ENCODE results near the gene PSPH. TPM values are rescaled to one million over a fixed set of nuclear protein-coding genes. Genes with fewer than 3 reads are reported as not detected.
"Not testable (repeated sequence)": the region's sequence is repeated elsewhere in the genome, so short reads cannot be mapped to it uniquely, and the experiment has no call there.

The PSPH gene
- total RNA-seq, 3 donors from 2014 or later, result 8.0 to 12.0 (median 11.4) TPM

DNA sequence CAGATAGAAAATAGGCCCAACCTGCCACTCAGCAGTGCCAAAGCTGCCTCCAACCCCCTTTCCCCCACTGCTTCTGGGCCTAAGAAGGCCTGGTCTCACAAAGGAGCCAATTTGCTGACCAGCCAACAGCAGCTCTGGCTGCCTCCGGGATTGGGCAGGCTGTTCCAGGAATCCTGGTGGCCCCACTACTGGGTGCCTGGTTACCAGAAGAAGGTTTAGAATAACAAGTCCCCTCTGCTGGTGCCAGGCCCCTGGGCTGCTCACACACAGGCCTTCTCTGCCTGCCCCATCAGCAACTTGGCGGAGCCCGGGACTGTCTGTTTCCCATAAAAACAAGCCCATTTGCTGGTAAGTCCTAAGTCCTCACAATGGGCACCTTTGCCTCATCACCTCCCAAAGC lies 40.3 kb upstream of the PSPH start:
- H3K36me3 ChIP-seq (ENCODE audit: low read depth), result no peaks in the 10 kb centered on the region
- DNase-seq (no peak), ATAC-seq (peak; percentile 11)
- no peaks in the 10 kb centered on the region for H3K9me3 ChIP-seq
- no peaks in the 10 kb centered on the region for H3K4me1 ChIP-seq (ENCODE audit: low read depth)
- no peak overlapping the region for H3K4me3 ChIP-seq
- intact Hi-C loops (cut with DNase I, micrococcal nuclease), result no loop called here
- TF ChIP-seq, protein P1, sequence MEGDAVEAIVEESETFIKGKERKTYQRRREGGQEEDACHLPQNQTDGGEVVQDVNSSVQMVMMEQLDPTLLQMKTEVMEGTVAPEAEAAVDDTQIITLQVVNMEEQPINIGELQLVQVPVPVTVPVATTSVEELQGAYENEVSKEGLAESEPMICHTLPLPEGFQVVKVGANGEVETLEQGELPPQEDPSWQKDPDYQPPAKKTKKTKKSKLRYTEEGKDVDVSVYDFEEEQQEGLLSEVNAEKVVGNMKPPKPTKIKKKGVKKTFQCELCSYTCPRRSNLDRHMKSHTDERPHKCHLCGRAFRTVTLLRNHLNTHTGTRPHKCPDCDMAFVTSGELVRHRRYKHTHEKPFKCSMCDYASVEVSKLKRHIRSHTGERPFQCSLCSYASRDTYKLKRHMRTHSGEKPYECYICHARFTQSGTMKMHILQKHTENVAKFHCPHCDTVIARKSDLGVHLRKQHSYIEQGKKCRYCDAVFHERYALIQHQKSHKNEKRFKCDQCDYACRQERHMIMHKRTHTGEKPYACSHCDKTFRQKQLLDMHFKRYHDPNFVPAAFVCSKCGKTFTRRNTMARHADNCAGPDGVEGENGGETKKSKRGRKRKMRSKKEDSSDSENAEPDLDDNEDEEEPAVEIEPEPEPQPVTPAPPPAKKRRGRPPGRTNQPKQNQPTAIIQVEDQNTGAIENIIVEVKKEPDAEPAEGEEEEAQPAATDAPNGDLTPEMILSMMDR (IDR thresholded peaks at IDR 0.05), result no peak

DNA sequence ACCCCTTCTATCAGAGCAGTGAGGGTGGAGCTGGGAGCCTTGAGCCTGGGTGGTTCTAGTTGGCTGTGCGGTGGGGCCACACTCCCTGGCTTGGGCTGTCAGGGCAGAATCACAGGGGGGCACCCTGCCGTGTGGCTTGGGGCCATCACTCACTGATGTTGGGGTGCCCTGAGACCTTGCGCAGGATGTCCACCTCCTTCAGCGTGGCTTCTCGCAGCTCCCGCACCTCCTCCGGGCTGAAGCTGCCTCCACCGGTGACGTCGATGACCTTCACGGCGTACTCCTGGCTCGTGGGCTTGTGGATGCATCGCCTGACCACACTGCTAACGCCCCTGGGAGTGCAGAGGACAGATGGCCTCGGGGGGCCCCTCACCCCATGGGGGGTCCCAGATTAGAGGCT lies 36.2 kb upstream of the PSPH start:
- no peaks in the 10 kb centered on the region for H3K4me1 ChIP-seq (ENCODE audit: low read depth)
- no peak overlapping the region for H3K4me3 ChIP-seq
- no peaks in the 10 kb centered on the region for H3K9me3 ChIP-seq
- DNase-seq (no peak), ATAC-seq (no peak)
- no peaks in the 10 kb centered on the region for H3K36me3 ChIP-seq (ENCODE audit: low read depth)
- TF ChIP-seq, protein P1 (IDR thresholded peaks at IDR 0.05), result no peak
- intact Hi-C loops (cut with DNase I, micrococcal nuclease), result no loop called here

- H3K4me1 ChIP-seq (ENCODE audit: low read depth), result no peaks in the 10 kb centered on the region
- no peak overlapping the region for H3K4me3 ChIP-seq
- DNase-seq, result no peak
- no peak for ATAC-seq
- TF ChIP-seq, protein P1 (IDR thresholded peaks at IDR 0.05), result no peak
- no peaks in the 10 kb centered on the region for H3K36me3 ChIP-seq (ENCODE audit: low read depth)
- intact Hi-C loops (cut with DNase I, micrococcal nuclease), result no loop called here
- H3K9me3 ChIP-seq, result no peaks in the 10 kb centered on the region
Observed at GRCh38 chr7:56086761-56087160, 35.5 kb upstream of the PSPH start.

GRCh38 chr7:56083150-56083785 lies 32.0 kb upstream of the PSPH start:
- H3K36me3 ChIP-seq (ENCODE audit: low read depth), result no peaks in the 10 kb centered on the region
- no peaks in the 10 kb centered on the region for H3K9me3 ChIP-seq
- no peak for DNase-seq
- TF ChIP-seq, protein P1 (IDR thresholded peaks at IDR 0.05), result no peak
- H3K4me1 ChIP-seq (ENCODE audit: low read depth), result no peaks in the 10 kb centered on the region
- intact Hi-C loops (cut with DNase I, micrococcal nuclease), result no loop called here
- no peak overlapping the region for H3K4me3 ChIP-seq
- ATAC-seq, result no peak

DNA sequence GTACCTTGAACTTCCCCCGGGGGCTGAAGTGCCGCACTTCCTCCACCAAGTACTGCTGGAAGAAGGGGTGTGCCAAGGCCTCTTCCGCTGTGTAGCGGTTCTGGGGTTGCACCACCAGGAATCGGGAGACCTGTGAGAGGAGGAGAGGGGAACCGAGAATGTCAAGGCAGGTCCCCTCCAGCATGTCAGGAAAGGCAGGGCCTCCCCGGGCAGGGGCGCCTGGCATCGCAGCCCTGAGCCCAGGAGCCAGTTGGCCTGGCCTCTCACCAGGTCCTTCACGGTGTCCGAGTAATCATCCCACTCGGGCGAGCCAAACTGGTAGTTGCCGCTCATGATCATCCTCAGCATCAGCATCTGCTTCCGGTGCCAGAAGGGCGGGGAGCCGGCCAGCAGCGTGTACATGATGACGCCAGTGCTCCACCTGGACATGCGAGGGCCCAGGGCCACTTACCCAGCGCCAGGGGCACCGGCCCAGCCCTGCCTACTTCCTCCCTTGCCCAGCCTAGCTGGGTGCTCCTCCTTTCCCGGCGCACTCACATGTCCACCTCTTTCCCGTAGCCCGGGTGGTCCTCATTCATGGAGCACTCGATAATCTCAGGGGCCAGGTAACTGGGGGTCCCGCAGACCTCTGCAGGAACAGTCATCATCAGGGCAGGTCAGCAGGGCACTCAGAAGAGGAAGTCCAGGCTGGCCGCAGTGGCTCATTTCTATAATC lies 30.5 kb upstream of the PSPH start:
- DNase-seq (no peak), ATAC-seq (no peak)
- no peaks in the 10 kb centered on the region for H3K4me1 ChIP-seq (ENCODE audit: low read depth)
- intact Hi-C loops (cut with DNase I, micrococcal nuclease), result no loop called here
- H3K36me3 ChIP-seq (ENCODE audit: low read depth), result no peaks in the 10 kb centered on the region
- H3K4me3 ChIP-seq, result no peak overlapping the region
- H3K9me3 ChIP-seq, result no peaks in the 10 kb centered on the region
- TF ChIP-seq, protein P1 (IDR thresholded peaks at IDR 0.05), result no peak

DNA sequence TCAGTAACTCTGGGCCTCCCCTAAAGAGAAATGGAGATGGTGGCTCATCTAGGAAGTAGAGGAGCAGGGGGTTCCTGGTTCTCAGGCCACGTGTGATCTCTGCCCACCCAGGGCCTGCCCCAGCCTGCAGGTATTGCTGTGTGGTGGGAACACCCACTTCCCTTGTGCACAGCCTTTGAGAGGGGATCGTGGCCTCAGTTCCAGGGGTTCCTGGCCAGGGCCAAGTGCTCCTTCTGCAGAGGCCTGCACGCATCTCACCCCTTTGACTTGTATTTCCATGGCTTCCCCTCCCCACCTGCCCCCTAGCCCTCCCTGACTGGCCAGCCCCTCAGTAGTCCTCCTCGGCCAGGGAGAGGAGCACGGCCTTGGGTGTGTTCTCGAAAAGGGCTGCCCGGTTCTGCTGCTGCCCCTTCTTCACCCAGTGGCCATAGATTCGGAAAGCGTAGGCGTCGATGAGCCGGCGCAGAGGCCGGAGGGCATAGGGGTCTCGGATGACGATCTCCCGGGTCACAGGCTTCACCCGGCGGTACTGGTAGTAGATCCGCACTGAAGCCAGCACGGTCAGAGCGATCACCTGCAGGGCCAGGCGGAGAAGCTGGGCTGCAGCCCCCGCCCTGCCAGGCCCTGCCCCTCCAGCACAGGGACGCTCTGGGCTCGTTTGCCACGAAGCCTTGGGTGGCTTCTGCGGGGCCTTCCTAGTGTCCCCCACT lies 29.6 kb upstream of the PSPH start:
- DNase-seq; intact Hi-C loops (cut with DNase I, micrococcal nuclease); H3K4me3 ChIP-seq; H3K4me1 ChIP-seq (ENCODE audit: low read depth); H3K36me3 ChIP-seq (ENCODE audit: low read depth); ATAC-seq; H3K9me3 ChIP-seq: not testable (repeated sequence)

Data from mucosa of descending colon (tissue), 3 donors.